ENCODE data around the gene IL23R.

- TF ChIP-seq, protein P1, sequence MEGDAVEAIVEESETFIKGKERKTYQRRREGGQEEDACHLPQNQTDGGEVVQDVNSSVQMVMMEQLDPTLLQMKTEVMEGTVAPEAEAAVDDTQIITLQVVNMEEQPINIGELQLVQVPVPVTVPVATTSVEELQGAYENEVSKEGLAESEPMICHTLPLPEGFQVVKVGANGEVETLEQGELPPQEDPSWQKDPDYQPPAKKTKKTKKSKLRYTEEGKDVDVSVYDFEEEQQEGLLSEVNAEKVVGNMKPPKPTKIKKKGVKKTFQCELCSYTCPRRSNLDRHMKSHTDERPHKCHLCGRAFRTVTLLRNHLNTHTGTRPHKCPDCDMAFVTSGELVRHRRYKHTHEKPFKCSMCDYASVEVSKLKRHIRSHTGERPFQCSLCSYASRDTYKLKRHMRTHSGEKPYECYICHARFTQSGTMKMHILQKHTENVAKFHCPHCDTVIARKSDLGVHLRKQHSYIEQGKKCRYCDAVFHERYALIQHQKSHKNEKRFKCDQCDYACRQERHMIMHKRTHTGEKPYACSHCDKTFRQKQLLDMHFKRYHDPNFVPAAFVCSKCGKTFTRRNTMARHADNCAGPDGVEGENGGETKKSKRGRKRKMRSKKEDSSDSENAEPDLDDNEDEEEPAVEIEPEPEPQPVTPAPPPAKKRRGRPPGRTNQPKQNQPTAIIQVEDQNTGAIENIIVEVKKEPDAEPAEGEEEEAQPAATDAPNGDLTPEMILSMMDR (IDR thresholded peaks at IDR 0.05 in 4 of 5, conservative IDR thresholded peaks at IDR 0.05 in 1 of 5): no peak
- no peak for TF ChIP-seq POLR2A (IDR thresholded peaks at IDR 0.05)
Observed at GRCh38 chr1:67227196-67227595, 60.9 kb downstream of the IL23R start.

Data from gastrocnemius medialis (tissue), 4 donors.